SH-SY5Y (cell line): ENCODE results near the gene GPR39.

Source experiments
- GATA2 ChIP-seq: IDR thresholded peaks from 2 replicates; pipeline ENCODE4 v1.6.1; 2011; ENCODE audit warnings: mild to moderate bottlenecking, low read depth, low read length
- GATA3 ChIP-seq: IDR thresholded peaks from 2 replicates; pipeline ENCODE4 v1.6.1; 2011; ENCODE audit warnings: low read depth, mild to moderate bottlenecking, low read length, moderate library complexity

DNA sequence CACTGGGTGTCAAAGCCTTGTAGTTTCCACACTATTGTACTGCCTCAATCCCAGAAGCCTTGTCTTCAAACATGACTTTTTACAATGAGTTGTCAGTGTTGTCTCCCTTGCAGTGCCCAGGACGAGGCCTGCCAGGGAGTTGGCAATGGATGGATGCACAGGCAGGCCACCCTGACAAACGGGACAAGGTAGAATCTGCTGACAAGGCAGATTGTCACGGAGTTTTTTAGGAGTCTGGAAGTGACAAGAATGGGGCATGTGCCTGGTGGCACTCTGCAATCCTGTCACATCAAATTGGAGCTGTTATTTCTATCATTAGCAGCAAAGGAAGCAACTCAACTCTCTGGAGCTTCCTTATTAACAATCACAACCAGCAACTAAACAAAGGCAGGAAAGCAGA, 25.2 kb upstream of the GPR39 start:
- no peak for TF ChIP-seq GATA2
- TF ChIP-seq GATA3: no peak
